GM19025 (cell line): ENCODE measurements around the gene C2.

Experiments
- ATAC-seq: cut with Tn5 transposase; IDR thresholded peaks from one replicate; pipeline ENCODE4 v1.9.1; 2021; ENCODE audit warnings: mild to moderate bottlenecking, low read depth, moderate library complexity; ENCODE audit not compliant: unreplicated experiment

C2 gene

GRCh38 chr6:31927242-31927862 lies at the start of gene C2:
Gene C2 (plus strand): TSS chr6:31927717. CDS start chr6:31927753, 36 bp downstream.
- ATAC-seq, result no peak

DNA sequence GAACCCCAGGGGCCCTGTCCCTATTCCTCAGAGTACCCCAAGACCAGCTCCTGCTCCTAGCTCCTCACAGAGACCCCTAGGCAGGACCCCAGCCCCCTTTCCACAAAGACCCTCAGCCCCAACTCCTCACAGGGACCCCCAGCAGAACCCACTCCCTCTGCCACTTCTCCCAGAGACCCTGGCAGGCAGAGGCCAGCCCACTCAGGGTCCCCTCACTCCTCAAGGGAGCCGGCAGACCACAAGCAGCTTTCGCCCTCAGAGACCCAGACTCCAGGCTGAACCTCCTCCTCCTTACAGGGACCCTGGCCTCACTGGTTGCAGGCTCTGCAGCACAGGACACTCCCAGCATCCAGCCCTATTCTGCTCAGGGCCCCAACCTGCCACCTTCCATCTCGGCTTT lies 49.3 kb upstream of the C2 start:
- no peak for ATAC-seq

DNA sequence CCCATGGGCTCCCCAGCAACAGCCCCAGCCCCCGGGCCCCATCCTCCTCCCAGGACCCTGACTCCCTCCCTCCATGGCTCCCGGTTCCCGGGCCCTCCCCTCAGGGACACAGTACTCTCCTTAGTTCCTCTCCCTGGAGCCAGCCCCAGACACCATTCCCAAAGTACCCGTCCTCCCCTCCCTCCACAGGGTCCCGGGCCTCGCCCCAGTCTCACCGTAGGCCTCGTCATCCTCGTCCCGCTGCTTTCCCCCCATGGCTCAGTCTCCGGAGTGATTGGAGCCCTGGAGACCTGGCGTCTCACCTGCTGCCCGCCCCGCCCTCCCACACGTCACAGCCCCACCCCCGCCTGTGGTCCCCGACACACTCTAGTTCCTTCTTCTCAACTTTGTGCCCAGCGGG lies 48.8 kb upstream of the C2 start, which contains the start of gene SLC44A4:
SLC44A4 (minus strand) TSS at position 272 of the 400 bp plus-strand sequence; CDS start at position 255, 17 bp downstream.
- no peak for ATAC-seq

DNA sequence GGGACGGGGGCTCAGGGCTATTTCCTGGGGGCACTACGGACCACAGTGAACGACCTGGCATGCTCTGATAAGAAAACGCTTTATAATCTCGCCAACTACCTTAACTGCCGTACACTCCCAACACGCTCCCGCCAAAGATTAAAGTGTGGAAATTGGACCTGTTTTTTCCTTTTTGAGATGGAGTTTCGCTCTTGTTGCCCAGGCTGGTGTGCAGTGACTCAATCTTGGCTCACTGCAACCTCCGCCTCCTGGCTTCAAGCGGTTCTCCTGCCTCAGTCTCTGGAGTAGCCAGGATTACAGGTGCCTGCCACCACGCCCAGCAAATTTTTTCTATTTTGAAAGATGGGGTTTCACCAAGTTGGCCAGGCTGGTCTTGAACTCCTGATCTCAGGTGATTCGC lies 48.4 kb upstream of the C2 start:
- ATAC-seq, result no peak

DNA sequence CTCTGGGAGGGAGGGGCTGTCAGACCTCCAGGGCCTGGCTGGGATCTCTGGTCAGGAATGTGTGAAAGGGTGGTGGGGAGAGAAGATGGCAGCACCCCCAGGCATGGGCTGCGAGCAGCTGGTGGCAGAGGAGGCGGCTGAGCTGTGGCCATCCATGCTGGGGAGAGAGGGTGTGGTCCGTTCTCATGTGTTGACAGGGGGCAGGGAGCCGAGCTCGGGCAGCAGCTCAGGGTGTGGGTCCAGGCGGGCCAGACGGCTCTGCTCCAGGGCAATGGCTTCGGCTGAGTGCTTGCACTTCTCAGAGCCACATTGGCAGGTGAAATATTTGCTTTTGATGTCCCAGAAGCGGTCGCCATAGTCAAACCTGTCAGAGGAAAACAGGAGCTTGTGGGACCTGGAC lies 47.6 kb upstream of the C2 start:
- no peak for ATAC-seq

- ATAC-seq, result no peak
Observed at GRCh38 chr6:31880616-31881015, 46.9 kb upstream of the C2 start.

DNA sequence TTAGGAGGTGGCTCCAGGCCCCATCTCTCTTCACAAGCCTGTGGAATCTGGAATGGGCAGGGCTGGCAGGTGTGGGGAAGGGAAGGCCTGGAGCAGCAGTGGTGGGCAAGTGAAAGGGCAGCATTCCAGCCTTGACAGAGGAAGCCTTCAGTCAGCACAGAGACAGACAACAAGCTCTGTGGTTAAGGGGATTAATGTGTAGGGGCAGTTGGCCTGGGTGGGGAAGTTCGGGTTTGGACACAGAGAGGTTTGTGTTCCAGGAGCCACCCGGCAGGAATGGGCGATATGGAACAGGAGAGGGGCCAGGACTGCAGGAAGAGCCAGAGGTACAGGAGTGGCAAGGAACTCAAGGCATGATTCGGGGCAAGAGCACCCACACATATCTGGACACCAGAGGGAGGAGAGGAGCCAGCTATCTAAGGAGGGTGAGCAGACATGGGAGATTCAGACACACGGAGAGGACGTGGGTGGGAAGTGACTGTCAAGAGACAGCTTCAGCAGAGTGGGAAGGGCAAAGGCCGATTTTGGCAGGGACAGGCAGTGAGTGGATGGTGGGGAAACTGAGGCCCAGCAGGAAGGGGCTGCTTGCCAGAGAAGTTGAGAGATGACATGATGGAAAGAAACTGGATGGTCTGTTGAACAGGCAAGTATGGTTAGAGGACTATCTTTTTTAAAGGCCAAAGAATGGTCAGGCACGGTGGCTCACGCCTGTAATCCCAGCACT lies 46.2 kb upstream of the C2 start:
- ATAC-seq, result no peak

- ATAC-seq, result no peak
Observed at GRCh38 chr6:31882344-31882743, 45.2 kb upstream of the C2 start.

- no peak for ATAC-seq
Observed at GRCh38 chr6:31883676-31884075, 43.8 kb upstream of the C2 start.

DNA sequence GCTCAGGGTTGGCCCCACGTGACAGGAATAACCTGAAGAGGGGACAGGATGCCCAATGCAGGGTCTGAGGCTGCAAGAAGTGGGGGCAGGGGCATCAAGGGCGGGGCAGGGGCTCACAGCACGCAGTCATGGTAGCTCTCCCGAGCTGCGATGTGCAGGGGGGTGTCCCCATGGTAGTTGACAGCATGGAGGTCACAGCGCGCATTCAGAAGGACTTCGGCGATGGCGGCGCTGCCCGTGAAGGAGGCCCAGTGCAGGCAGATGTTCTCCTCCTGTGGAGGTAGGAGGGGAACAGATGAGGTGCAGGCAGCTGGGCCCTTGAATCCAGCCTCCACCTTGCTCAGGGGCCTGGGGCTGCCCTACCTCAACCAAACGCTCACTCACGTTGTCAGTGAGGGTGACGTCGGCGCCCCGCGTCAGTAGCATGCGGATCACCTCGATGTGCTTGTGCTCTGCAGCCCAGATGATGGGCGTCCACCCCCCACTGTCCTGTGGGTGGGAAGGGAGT lies 42.9 kb upstream of the C2 start:
- ATAC-seq, result no peak

DNA sequence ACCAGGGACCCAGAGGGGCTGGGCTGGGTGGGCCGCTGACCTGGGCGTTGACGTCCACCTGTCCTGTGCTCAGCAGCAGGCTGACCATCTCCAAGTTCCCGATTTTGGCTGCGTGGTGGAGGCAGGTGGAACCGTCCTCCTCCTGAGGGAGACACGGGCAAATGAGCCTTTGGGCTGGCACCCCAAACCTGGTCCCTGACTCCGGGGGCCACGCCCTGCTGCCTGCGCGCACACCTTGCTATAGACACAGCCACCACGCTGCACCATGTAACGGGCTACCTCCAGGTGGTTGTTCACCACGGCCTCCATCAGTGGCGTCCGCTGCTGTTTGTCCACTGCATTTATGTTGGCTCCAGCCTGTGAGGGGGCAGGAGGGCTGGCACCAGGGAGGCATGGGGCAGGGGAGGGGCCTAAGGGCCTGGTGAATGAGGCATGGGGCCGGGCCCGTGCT lies 41.0 kb upstream of the C2 start:
- ATAC-seq, result no peak

GRCh38 chr6:31887173-31888007 lies 40.1 kb upstream of the C2 start:
- ATAC-seq, result no peak

DNA sequence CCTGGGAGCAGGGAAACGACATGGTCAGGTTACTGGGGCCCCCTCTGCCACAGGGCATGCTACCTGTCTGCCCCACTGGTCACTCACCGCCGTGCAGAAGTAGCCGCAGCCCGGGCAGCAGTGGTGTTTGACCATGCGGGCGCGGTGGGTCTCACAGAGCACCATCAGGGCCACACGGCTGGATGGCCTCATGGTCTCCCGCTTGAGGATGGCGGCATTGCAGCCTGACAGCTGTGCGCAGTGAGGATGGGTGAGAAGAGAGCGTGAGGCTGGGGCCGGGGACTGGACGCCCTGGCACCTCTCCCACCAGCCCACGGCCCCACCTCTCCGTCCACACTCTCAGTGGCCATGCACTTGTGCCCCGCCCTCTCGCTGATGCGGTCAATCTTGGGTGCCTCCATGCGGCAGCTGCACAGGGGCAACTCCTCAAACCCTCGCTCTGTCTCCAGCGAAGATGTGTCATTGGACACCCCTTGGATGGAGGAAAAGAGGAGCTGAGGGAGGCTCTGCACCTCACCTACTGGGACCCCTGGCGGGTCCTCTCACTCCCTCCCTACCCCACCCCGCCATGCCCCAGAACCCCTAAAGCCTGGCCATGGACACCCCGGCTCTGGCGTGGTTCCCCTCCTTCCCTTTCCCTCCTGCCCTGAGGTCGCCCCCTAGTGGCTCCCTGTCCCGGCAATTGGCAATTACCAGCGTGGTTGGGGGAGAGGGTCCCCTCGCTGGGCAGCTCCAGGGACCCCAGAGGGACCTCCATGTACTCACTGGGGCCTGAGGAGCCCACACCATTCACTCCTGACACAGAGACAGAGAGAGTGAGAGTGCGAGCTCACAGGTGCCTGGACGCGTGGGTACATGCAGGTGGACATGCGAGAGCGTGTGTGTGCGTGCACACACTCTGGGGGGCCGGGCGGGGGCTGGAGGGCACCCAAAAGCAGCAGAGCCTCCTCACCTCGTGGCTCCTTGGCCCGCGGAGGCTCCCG lies 39.0 kb upstream of the C2 start:
- no peak for ATAC-seq

DNA sequence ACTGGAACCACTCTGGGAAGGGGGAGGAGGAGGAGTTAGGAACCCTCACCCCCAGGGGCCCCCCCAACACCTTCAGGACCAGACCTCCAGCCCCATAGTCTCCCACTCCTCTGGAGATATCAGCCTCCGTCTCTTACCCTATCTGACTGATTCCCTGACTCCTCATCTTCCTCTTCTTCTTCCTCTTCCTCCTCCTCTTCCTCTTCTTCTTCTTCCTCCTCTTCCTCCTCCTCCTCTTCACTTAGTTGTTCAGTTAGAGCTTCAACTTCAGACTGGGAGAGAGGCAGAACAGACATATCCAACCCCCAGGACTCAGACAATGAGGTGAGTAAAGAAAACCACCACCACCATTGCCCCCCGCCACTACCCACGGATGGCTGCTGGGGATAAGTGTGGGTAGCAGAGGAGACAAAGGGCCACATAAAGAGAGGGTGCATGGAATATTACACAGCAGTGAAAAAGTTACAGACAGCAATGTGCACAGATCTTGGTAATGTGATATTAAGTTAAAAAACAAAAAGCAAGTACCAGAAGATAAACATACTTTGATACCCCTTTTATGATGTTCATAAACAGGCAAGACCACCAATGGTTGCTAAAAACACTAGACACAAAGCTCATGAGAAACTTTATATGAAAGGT lies 38.1 kb upstream of the C2 start:
- no peak for ATAC-seq

DNA sequence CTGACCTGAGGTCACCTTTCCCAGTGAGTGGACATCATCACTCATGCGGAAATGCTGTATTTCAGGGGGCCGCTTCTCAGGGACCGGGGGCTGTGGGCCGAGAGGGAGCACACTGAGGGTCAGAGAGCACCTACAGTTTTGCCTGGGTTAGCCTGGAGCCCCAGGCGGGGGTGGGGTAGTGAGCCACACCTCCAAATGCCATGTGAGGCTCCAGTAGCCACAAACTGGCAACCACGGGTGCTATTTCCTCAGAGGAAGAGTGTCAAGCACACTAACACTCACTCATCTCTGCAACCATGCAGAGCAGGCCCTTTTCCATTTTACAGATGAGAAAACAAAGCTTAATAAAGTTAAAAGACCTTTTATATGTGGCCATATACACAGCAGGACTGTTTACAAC lies 34.7 kb upstream of the C2 start:
- no peak for ATAC-seq

- ATAC-seq, result no peak
Observed at GRCh38 chr6:31896493-31896855, 31.0 kb upstream of the C2 start.

DNA sequence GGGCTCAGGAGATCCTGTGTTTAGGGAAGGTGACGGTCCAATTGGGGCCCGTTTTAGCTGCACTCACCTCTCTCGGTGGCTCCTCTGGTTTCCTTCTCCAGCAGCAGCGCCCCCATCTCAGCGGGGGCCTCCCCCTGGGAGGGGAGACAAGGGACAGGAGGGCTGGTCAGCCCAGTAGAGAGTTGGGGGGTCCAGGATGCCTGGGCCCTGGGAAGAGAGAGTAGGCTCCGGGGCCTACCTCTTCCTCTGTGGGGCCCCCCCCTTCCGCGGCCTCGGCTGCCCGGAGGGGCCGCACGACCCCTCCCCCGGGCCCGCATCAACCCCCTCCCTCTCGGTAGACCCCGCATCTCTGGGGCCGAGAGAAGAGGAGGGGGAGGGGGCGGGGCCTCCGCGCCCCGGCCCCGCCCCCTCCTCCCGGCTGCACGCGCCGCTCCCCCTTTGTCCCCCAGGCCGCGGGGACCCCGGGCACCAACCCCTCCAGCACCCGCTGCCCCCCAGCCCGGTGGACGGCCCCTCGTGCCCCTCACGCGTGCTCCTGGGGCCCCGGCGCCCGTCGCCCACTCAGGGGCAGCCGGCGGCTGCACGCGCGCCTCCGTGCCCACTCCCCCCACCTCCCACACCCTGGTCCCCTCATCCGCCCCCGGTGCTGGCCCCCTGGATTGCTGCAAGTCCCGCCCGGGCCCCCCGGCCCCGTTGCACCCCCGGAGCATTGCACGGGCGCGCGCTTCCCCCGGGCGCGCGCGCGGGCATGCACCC lies 30.5 kb upstream of the C2 start:
- ATAC-seq, result peak; percentile 6

GRCh38 chr6:31897612-31898382 lies 29.7 kb upstream of the C2 start, which contains the start of gene EHMT2:
Gene EHMT2 (minus strand): TSS chr6:31897698. CDS start chr6:31897677, 21 bp downstream.
- peak; percentile 53 for ATAC-seq
